ENCODE data around the gene PTPRA. TPM values are rescaled to one million over a fixed set of nuclear protein-coding genes. Genes with fewer than 3 reads are reported as not detected.

Gene PTPRA
- total RNA-seq, 2 donors from 2014 or later, result 72.1 to 76.5 TPM

- H3K9me3 ChIP-seq (ENCODE audit: control insufficient read depth, low read length, poor library complexity, severe bottlenecking), result no peaks in the 10 kb centered on the region
- ATAC-seq, result peak; percentile 46
Measured at GRCh38 chr20:2983508-2983907, 110.2 kb downstream of the PTPRA start.

DNA sequence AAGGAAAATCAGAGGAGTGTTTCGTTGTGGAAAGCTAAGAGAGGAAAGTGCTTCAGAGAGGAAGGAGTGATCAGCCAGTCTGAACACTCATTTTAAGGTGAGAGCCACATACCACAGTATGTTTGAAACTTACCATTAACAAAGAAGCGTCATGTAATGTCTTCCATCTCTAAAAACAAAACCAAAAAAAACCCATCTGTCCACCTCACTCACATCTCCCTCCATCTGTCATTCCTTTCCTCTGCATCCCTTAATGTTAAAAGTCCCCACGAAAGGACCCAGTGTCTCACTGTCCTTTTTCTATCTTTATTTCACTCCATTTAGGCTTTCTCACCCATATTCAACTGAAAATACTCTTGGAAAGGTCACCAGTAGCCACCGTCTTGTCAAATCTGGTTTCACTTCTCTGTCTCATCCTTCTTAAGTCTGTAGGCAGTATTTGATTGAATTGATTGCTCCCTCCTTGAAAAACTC is 110.8 kb downstream of the PTPRA start:
- DNase-seq (no peak), ATAC-seq (peak; percentile 40)
- no peaks in the 10 kb centered on the region for H3K9me3 ChIP-seq (ENCODE audit: control insufficient read depth, low read length, poor library complexity, severe bottlenecking)
- H3K4me1 Mint-ChIP-seq, result peaks cover 11% of the 10 kb centered on the region
- H3K4me3 Mint-ChIP-seq, result no peak overlapping the region
- peaks cover 11% of the 10 kb centered on the region for H3K36me3 Mint-ChIP-seq (ENCODE audit: low read depth)
- H3K27ac Mint-ChIP-seq, result no peak overlapping the region
- no peaks in the 10 kb centered on the region for H3K27me3 Mint-ChIP-seq

More at GRCh38 chr20:2983508-2983907, 110.2 kb downstream of the PTPRA start:
- no peak for DNase-seq
- Mint-ChIP-seq H3K36me3 (ENCODE audit: low read depth) (peaks cover 8% of the 10 kb centered on the region), H3K4me1 (peaks cover 11% of the 10 kb centered on the region), H3K4me3 (no peak overlapping the region), H3K27me3 (no peaks in the 10 kb centered on the region), H3K27ac (no peak overlapping the region)

DNA sequence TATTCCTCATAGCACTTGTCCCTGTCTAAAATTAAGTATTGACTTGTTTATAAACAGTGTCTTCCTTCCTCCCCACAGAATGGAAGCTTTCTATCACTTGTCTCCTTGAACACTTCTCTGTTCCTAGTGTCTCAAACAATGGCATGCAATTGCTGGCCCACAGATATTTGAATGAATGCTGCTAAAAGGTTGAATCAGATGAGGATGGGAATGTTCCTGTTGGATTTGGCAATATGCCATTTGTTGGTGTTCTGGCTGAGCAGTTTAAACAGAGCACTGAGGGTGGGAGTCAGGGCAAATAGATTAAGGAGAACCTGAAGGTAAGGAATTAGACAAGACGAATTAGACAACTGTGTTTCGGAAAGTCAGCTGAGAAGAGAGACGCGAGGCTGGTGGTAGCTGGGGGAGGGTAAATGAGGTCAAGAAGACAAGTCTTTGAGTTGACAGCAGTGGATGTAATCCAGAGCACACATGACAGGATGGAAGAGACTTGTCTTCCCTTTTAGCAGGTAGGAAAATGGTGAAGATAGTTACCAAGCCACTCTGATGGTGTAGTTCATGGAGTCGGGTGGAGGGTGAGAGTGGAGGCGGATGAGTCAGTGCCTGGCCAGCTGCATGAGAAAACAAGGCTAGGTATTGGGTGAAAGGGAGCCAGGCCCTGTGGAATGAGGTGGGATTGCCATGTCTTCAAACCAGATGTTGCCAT is 111.8 kb downstream of the PTPRA start:
- DNase-seq, result no peak

GRCh38 chr20:2986466-2986865 is 113.2 kb downstream of the PTPRA start:
- Mint-ChIP-seq H3K4me3 (no peak overlapping the region), H3K27ac (peak overlapping the region; percentile 21), H3K27me3 (no peaks in the 10 kb centered on the region), H3K36me3 (ENCODE audit: low read depth) (peaks cover 8% of the 10 kb centered on the region), H3K4me1 (peaks cover 8% of the 10 kb centered on the region)
- ATAC-seq (no peak), DNase-seq (no peak)
- H3K9me3 ChIP-seq (ENCODE audit: control insufficient read depth, low read length, poor library complexity, severe bottlenecking), result no peaks in the 10 kb centered on the region

More for the DNA sequence above, 111.8 kb downstream of the PTPRA start:
- H3K4me3 Mint-ChIP-seq, result no peak overlapping the region
- H3K9me3 ChIP-seq (ENCODE audit: control insufficient read depth, low read length, poor library complexity, severe bottlenecking), result no peaks in the 10 kb centered on the region
- H3K36me3 Mint-ChIP-seq (ENCODE audit: low read depth), result peaks cover 8% of the 10 kb centered on the region
- ATAC-seq, result no peak
- no peaks in the 10 kb centered on the region for H3K27me3 Mint-ChIP-seq
- no peak overlapping the region for H3K27ac Mint-ChIP-seq
- peaks cover 8% of the 10 kb centered on the region for H3K4me1 Mint-ChIP-seq

GRCh38 chr20:2987861-2988260 is 114.6 kb downstream of the PTPRA start:
- H3K4me1 Mint-ChIP-seq, result peaks cover 6% of the 10 kb centered on the region
- DNase-seq, result no peak
- no peaks in the 10 kb centered on the region for H3K27me3 Mint-ChIP-seq
- peaks cover 9% of the 10 kb centered on the region for H3K36me3 Mint-ChIP-seq (ENCODE audit: low read depth)
- no peak overlapping the region for H3K27ac Mint-ChIP-seq
- no peak for ATAC-seq
- H3K4me3 Mint-ChIP-seq, result no peak overlapping the region
- H3K9me3 ChIP-seq (ENCODE audit: control insufficient read depth, low read length, poor library complexity, severe bottlenecking), result no peaks in the 10 kb centered on the region

DNA sequence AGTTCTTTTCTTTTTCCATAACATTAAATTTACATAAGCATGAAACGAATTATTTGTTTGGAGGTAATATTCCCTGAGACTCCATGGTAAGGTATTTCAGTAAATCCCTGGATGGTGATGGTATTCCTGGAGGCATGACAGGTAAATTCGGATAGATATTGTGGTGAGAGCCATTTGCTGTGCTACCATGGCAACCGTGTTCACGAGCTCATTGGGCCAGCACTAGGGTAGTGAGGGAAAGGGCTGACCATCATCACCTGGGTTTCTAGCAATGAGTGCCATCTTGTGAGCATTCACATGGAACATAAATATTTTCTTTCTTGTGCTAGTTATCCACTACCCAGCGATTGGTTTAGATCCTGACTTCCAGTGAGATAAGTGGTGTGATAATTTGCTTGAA is 118.3 kb downstream of the PTPRA start:
- H3K9me3 ChIP-seq (ENCODE audit: control insufficient read depth, low read length, poor library complexity, severe bottlenecking), result no peaks in the 10 kb centered on the region
- no peak for ATAC-seq
- DNase-seq, result no peak
- H3K4me1 Mint-ChIP-seq, result peaks cover 6% of the 10 kb centered on the region
- peaks cover 12% of the 10 kb centered on the region for H3K36me3 Mint-ChIP-seq (ENCODE audit: low read depth)
- H3K4me3 Mint-ChIP-seq, result no peak overlapping the region
- no peak overlapping the region for H3K27ac Mint-ChIP-seq
- H3K27me3 Mint-ChIP-seq, result no peaks in the 10 kb centered on the region

DNA sequence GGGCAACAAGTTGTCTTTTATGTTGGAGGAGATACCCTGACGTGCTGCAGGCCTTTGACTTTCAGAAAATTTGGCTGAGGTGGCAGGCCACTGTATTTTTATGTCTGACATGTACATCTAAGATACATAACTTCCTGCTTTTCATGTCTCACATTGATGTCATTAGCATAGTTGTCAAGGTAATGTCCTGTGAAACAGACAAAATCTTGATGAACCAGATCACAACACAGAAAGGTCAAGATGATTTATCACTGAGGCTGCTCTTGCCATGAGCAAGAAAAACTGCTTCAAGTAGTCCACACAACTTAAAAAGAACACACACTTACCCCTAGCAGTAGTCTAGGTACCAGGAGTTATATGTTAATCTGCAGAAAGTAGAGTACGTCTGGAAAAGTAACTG is 120.0 kb downstream of the PTPRA start:
- H3K4me1 Mint-ChIP-seq, result peaks cover 2% of the 10 kb centered on the region
- ATAC-seq (no peak), DNase-seq (no peak)
- H3K27me3 Mint-ChIP-seq, result no peaks in the 10 kb centered on the region
- H3K4me3 Mint-ChIP-seq, result no peak overlapping the region
- H3K36me3 Mint-ChIP-seq (ENCODE audit: low read depth), result peaks cover 12% of the 10 kb centered on the region
- H3K9me3 ChIP-seq (ENCODE audit: control insufficient read depth, low read length, poor library complexity, severe bottlenecking), result no peaks in the 10 kb centered on the region
- peak overlapping the region; percentile 53 for H3K27ac Mint-ChIP-seq

- Mint-ChIP-seq H3K27ac (no peak overlapping the region), H3K27me3 (no peaks in the 10 kb centered on the region), H3K4me3 (no peak overlapping the region), H3K4me1 (peaks cover 4% of the 10 kb centered on the region), H3K36me3 (ENCODE audit: low read depth) (peaks cover 7% of the 10 kb centered on the region)
- no peaks in the 10 kb centered on the region for H3K9me3 ChIP-seq (ENCODE audit: control insufficient read depth, low read length, poor library complexity, severe bottlenecking)
- DNase-seq, result no peak
- no peak for ATAC-seq
Measured at GRCh38 chr20:2995796-2996195, 122.5 kb downstream of the PTPRA start.

- no peaks in the 10 kb centered on the region for H3K27me3 Mint-ChIP-seq
- DNase-seq, result no peak
- H3K4me1 Mint-ChIP-seq, result peaks cover 9% of the 10 kb centered on the region
- H3K4me3 Mint-ChIP-seq, result no peak overlapping the region
- no peaks in the 10 kb centered on the region for H3K9me3 ChIP-seq (ENCODE audit: control insufficient read depth, low read length, poor library complexity, severe bottlenecking)
- no peak for ATAC-seq
- H3K36me3 Mint-ChIP-seq (ENCODE audit: low read depth), result peaks cover 8% of the 10 kb centered on the region
- no peak overlapping the region for H3K27ac Mint-ChIP-seq
Measured at GRCh38 chr20:2998728-2999127, 125.4 kb downstream of the PTPRA start.

- Mint-ChIP-seq H3K27ac (peak overlapping the region; percentile 43), H3K27me3 (no peaks in the 10 kb centered on the region), H3K36me3 (ENCODE audit: low read depth) (peaks cover 5% of the 10 kb centered on the region), H3K4me3 (no peak overlapping the region), H3K4me1 (peaks cover 9% of the 10 kb centered on the region)
- DNase-seq, result no peak
- H3K9me3 ChIP-seq (ENCODE audit: control insufficient read depth, low read length, poor library complexity, severe bottlenecking), result no peaks in the 10 kb centered on the region
- peak; percentile 75 for ATAC-seq
Measured at GRCh38 chr20:3000852-3001523, 127.7 kb downstream of the PTPRA start.

DNA sequence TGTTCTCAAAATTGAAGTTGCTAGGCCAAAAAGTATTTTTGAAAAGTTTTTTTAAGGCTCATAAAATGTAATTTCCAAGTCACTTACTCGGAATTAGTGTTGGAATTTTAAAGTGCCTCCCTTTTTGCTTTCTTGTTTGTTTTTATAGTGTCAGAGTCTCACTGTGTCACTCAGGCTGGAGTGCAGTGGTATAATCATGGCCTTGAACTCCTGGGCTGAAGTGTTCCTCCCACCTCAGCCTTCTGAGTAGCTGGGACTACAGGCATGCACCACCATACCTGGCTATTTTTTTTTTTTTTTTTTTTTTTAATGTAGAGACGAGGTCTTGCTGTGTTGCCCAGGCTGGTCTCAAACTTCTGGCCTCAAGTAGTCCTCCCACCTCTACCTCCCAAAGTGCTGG is 130.1 kb downstream of the PTPRA start:
- Mint-ChIP-seq H3K4me3 (no peak overlapping the region), H3K27me3 (no peaks in the 10 kb centered on the region), H3K4me1 (peaks cover 11% of the 10 kb centered on the region), H3K27ac (no peak overlapping the region), H3K36me3 (ENCODE audit: low read depth) (peaks cover 9% of the 10 kb centered on the region)
- no peaks in the 10 kb centered on the region for H3K9me3 ChIP-seq (ENCODE audit: control insufficient read depth, low read length, poor library complexity, severe bottlenecking)
- ATAC-seq, result no peak
- DNase-seq, result no peak

- Mint-ChIP-seq H3K4me1 (peaks cover 15% of the 10 kb centered on the region), H3K36me3 (ENCODE audit: low read depth) (peaks cover 18% of the 10 kb centered on the region), H3K4me3 (no peak overlapping the region), H3K27me3 (no peaks in the 10 kb centered on the region), H3K27ac (peak overlapping the region; percentile 67)
- H3K9me3 ChIP-seq (ENCODE audit: control insufficient read depth, low read length, poor library complexity, severe bottlenecking), result no peaks in the 10 kb centered on the region
- ATAC-seq (no peak), DNase-seq (no peak)
Measured at GRCh38 chr20:3010985-3011723, 137.9 kb downstream of the PTPRA start.

- DNase-seq, result no peak
- no peak for ATAC-seq
- Mint-ChIP-seq H3K27ac (peak overlapping the region; percentile 67), H3K27me3 (no peaks in the 10 kb centered on the region), H3K4me1 (peaks cover 15% of the 10 kb centered on the region), H3K4me3 (no peak overlapping the region), H3K36me3 (ENCODE audit: low read depth) (peaks cover 18% of the 10 kb centered on the region)
- H3K9me3 ChIP-seq (ENCODE audit: control insufficient read depth, low read length, poor library complexity, severe bottlenecking), result no peaks in the 10 kb centered on the region
Measured at GRCh38 chr20:3011752-3012151, 138.5 kb downstream of the PTPRA start.

All from T-helper 17 cell (primary cell).